SK-N-SH treated with all-trans-retinoic acid at 6 μM for 48 hours (cell line): Measurements from ENCODE around the gene ABCC4.

ENCODE experiments used
- ATAC-seq: fragments of 200-7000 bp; cut with Tn5 transposase; 3 replicates; pipeline ENCODE4 v1.9.1; 2020; ENCODE audit warnings: mild to moderate bottlenecking, moderate library complexity
- ARNTL ChIP-seq: fragments of 450-650 bp; formaldehyde crosslinking; IDR thresholded peaks from 2 replicates; pipeline ENCODE4 v1.5.0; 2020; ENCODE audit warnings: low read depth, mild to moderate bottlenecking, moderate library complexity, borderline replicate concordance
- BACH2 ChIP-seq: fragments of 250-450 bp; sonication (Bioruptor Pico); IDR thresholded peaks from 2 replicates; pipeline ENCODE4 v1.9.0; 2021; ENCODE audit warnings: mild to moderate bottlenecking, borderline replicate concordance
- CREB5 ChIP-seq: fragments of 250-450 bp; sonication (Bioruptor Pico); IDR thresholded peaks from 2 replicates; pipeline ENCODE4 v1.5.1; 2020; ENCODE audit warnings: low read depth, mild to moderate bottlenecking, moderate library complexity
- CSDC2 ChIP-seq: fragments of 250-450 bp; sonication (Bioruptor Pico); IDR thresholded peaks from 2 replicates; pipeline ENCODE4 v1.5.0; 2020; ENCODE audit warnings: mild to moderate bottlenecking, moderate library complexity
- CSRNP3 ChIP-seq: fragments of 250-450 bp; sonication (Bioruptor Pico); IDR thresholded peaks from 2 replicates; pipeline ENCODE4 v1.5.1; 2021; ENCODE audit warnings: mild to moderate bottlenecking, moderate library complexity
- ESRRG ChIP-seq: fragments of 250-450 bp; sonication (Bioruptor Pico); IDR thresholded peaks from 2 replicates; pipeline ENCODE4 v1.6.1; 2021; ENCODE audit warnings: mild to moderate bottlenecking
- GLIS3 ChIP-seq: fragments of 250-450 bp; sonication (Bioruptor Pico); IDR thresholded peaks from 2 replicates; pipeline ENCODE4 v1.5.0; 2020; ENCODE audit warnings: mild to moderate bottlenecking, moderate library complexity
- ISL1 ChIP-seq: fragments of 250-450 bp; sonication (Bioruptor Pico); IDR thresholded peaks from 2 replicates; pipeline ENCODE4 v2.1.2; 2022; ENCODE audit warnings: mild to moderate bottlenecking, moderate library complexity
- OSR1 ChIP-seq: fragments of 250-450 bp; sonication (Bioruptor Pico); IDR thresholded peaks from 2 replicates; pipeline ENCODE4 v1.8.0; 2022; ENCODE audit warnings: moderate library complexity, mild to moderate bottlenecking, inconsistent platforms
- PATZ1 ChIP-seq: fragments of 250-450 bp; sonication (Bioruptor Pico); IDR thresholded peaks from 2 replicates; pipeline ENCODE4 v1.8.0; 2020; ENCODE audit warnings: mild to moderate bottlenecking, moderate library complexity, borderline replicate concordance
- PPARA ChIP-seq: fragments of 250-450 bp; sonication (Bioruptor Pico); IDR thresholded peaks from 2 replicates; pipeline ENCODE4 v1.5.0; 2020; ENCODE audit warnings: mild to moderate bottlenecking, borderline replicate concordance
- RARB ChIP-seq: fragments of 250-450 bp; sonication (Bioruptor Pico); IDR thresholded peaks from 2 replicates; pipeline ENCODE4 v1.8.0; 2021; ENCODE audit warnings: mild to moderate bottlenecking, moderate library complexity
- SNAI2 ChIP-seq: fragments of 250-450 bp; sonication (Bioruptor Pico); IDR thresholded peaks from 2 replicates; pipeline ENCODE4 v1.5.0; 2020; ENCODE audit warnings: mild to moderate bottlenecking, moderate library complexity
- TCF4 ChIP-seq: fragments of 250-450 bp; sonication (Bioruptor Pico); IDR thresholded peaks from 2 replicates; pipeline ENCODE4 v1.8.0; 2021; ENCODE audit warnings: mild to moderate bottlenecking, moderate library complexity, borderline replicate concordance
- TOX ChIP-seq: fragments of 250-450 bp; sonication (Bioruptor Pico); IDR thresholded peaks from 2 replicates; pipeline ENCODE4 v1.8.0; 2021; ENCODE audit warnings: mild to moderate bottlenecking, moderate library complexity, borderline replicate concordance
- ZFP3 ChIP-seq: fragments of 250-450 bp; sonication (Bioruptor Pico); IDR thresholded peaks from 2 replicates; pipeline ENCODE4 v1.5.0; 2020; ENCODE audit warnings: mild to moderate bottlenecking, moderate library complexity
- ZFP30 ChIP-seq: fragments of 450-650 bp; formaldehyde crosslinking; IDR thresholded peaks from 2 replicates; pipeline ENCODE4 v1.5.0; 2022; ENCODE audit warnings: mild to moderate bottlenecking, moderate library complexity
- ZNF70 ChIP-seq: fragments of 450-650 bp; formaldehyde crosslinking; IDR thresholded peaks from 2 replicates; pipeline ENCODE4 v1.5.0; 2020; ENCODE audit warnings: mild to moderate bottlenecking, moderate library complexity
- ZNF8 ChIP-seq: fragments of 450-650 bp; formaldehyde crosslinking; IDR thresholded peaks from 2 replicates; pipeline ENCODE4 v1.5.0; 2020; ENCODE audit warnings: mild to moderate bottlenecking, moderate library complexity
- TF ChIP-seq, protein P1 (sequence below): fragments of 250-450 bp; sonication (Bioruptor Pico); IDR thresholded peaks from 2 replicates; pipeline ENCODE4 v1.8.0; 2021; ENCODE audit warnings: low read depth, mild to moderate bottlenecking, moderate library complexity, borderline replicate concordance
- TF ChIP-seq, protein P2 (sequence below): fragments of 250-450 bp; sonication (Bioruptor Pico); IDR thresholded peaks from 2 replicates; pipeline ENCODE4 v1.5.0; 2020; ENCODE audit warnings: mild to moderate bottlenecking, moderate library complexity

ABCC4 gene

DNA sequence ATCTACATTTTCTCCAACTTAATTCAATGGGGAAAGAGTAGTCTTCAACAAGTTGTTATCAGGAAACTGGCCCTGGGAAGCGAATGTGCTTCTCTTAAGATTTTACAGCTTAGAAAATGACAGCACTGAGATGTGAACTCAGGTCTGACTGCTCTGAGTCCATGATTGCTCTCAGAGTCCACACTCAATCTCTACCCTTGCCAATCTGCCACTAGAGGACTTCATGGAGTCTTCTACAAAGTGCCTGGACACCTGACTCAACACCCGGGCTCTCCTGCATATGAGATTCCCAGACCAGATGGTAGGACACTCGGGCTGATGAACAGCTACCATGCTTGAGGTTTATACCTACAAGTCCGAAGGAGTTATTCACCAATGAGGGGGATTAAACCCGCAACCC lies 74.8 kb downstream of the ABCC4 start:
- no peak for ATAC-seq
- no peak for TF ChIP-seq ARNTL (CRISPR knock-in tag)
- TF ChIP-seq TCF4 (CRISPR knock-in tag): no peak
- TF ChIP-seq CSDC2 (CRISPR knock-in tag): no peak
- TF ChIP-seq TOX (CRISPR knock-in tag): no peak
- TF ChIP-seq, protein P1, sequence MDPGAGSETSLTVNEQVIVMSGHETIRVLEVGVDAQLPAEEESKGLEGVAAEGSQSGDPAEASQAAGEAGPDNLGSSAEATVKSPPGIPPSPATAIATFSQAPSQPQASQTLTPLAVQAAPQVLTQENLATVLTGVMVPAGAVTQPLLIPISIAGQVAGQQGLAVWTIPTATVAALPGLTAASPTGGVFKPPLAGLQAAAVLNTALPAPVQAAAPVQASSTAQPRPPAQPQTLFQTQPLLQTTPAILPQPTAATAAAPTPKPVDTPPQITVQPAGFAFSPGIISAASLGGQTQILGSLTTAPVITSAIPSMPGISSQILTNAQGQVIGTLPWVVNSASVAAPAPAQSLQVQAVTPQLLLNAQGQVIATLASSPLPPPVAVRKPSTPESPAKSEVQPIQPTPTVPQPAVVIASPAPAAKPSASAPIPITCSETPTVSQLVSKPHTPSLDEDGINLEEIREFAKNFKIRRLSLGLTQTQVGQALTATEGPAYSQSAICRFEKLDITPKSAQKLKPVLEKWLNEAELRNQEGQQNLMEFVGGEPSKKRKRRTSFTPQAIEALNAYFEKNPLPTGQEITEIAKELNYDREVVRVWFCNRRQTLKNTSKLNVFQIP (CRISPR knock-in tag): no peak
- no peak for TF ChIP-seq ZFP3 (CRISPR knock-in tag)
- TF ChIP-seq ZNF70 (CRISPR knock-in tag): no peak
- no peak for TF ChIP-seq ZFP30 (CRISPR knock-in tag)
- TF ChIP-seq PATZ1 (CRISPR knock-in tag): no peak
- TF ChIP-seq ZNF8 (CRISPR knock-in tag): no peak
- no peak for TF ChIP-seq ESRRG (CRISPR knock-in tag)
- TF ChIP-seq, protein P2, sequence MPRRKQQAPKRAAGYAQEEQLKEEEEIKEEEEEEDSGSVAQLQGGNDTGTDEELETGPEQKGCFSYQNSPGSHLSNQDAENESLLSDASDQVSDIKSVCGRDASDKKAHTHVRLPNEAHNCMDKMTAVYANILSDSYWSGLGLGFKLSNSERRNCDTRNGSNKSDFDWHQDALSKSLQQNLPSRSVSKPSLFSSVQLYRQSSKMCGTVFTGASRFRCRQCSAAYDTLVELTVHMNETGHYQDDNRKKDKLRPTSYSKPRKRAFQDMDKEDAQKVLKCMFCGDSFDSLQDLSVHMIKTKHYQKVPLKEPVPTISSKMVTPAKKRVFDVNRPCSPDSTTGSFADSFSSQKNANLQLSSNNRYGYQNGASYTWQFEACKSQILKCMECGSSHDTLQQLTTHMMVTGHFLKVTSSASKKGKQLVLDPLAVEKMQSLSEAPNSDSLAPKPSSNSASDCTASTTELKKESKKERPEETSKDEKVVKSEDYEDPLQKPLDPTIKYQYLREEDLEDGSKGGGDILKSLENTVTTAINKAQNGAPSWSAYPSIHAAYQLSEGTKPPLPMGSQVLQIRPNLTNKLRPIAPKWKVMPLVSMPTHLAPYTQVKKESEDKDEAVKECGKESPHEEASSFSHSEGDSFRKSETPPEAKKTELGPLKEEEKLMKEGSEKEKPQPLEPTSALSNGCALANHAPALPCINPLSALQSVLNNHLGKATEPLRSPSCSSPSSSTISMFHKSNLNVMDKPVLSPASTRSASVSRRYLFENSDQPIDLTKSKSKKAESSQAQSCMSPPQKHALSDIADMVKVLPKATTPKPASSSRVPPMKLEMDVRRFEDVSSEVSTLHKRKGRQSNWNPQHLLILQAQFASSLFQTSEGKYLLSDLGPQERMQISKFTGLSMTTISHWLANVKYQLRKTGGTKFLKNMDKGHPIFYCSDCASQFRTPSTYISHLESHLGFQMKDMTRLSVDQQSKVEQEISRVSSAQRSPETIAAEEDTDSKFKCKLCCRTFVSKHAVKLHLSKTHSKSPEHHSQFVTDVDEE (CRISPR knock-in tag): no peak
- no peak for TF ChIP-seq ISL1 (CRISPR knock-in tag)
- no peak for TF ChIP-seq CREB5 (CRISPR knock-in tag)
- no peak for TF ChIP-seq SNAI2 (CRISPR knock-in tag)

DNA sequence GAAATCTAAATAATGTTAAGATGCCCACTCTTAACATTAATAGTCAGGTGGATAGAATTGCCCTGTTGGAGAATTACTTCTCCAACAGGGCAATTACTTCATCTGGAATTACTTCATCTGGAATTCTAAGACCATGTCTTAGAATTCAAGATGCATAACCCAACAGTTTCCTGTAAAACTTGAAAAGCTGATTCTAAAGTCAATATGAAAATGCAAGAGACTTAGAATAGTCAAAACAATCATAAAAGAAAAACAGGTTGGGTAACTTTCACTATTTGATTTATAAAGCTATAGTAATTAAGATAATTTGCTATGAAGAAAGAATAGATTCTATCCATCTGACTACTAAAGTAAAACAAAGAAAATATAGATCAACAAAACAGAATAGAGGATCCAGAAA lies 75.2 kb downstream of the ABCC4 start:
- ATAC-seq: no peak

More for the DNA sequence above, 75.2 kb downstream of the ABCC4 start:
- no peak for TF ChIP-seq CSRNP3 (CRISPR knock-in tag)
- TF ChIP-seq, protein P1 (CRISPR knock-in tag): no peak
- TF ChIP-seq ZNF8 (CRISPR knock-in tag): no peak
- TF ChIP-seq OSR1 (CRISPR knock-in tag): no peak
- no peak for TF ChIP-seq ISL1 (CRISPR knock-in tag)
- no peak for TF ChIP-seq PPARA (CRISPR knock-in tag)
- no peak for TF ChIP-seq GLIS3 (CRISPR knock-in tag)
- no peak for TF ChIP-seq CSDC2 (CRISPR knock-in tag)
- TF ChIP-seq, protein P2 (CRISPR knock-in tag): no peak
- no peak for TF ChIP-seq CREB5 (CRISPR knock-in tag)
- no peak for TF ChIP-seq ESRRG (CRISPR knock-in tag)
- TF ChIP-seq ZNF70 (CRISPR knock-in tag): no peak
- no peak for TF ChIP-seq RARB (CRISPR knock-in tag)
- TF ChIP-seq ZFP3 (CRISPR knock-in tag): no peak
- no peak for TF ChIP-seq SNAI2 (CRISPR knock-in tag)
- TF ChIP-seq BACH2 (CRISPR knock-in tag): no peak
- TF ChIP-seq ZFP30 (CRISPR knock-in tag): no peak
- TF ChIP-seq, all 23 proteins: peak for 0
